Activated T-helper 1 cell treated with anti-CD3 and anti-CD28 coated beads, Interleukin-2, amount 50 U/mL, for 16 hours (primary cell): Measurements from ENCODE around the gene CPEB4.

ENCODE experiments used
- DNase-seq, 2 donors: peaks; one replicate each; pipeline ENCODE4 v3.0.0-alpha.2; 2020; ENCODE audit warnings: low read depth in 1 of 2, low spot score in 1 of 2

Gene CPEB4

GRCh38 chr5:173911623-173912022, 23.5 kb downstream of the CPEB4 start:
- DNase-seq, result no peak

- DNase-seq, result no peak
Measured at GRCh38 chr5:173913686-173914321, 25.7 kb downstream of the CPEB4 start.

GRCh38 chr5:173915310-173916014, 27.3 kb downstream of the CPEB4 start:
- DNase-seq, result no peak

GRCh38 chr5:173916233-173916632, 28.1 kb downstream of the CPEB4 start:
- DNase-seq, result no peak

- peak; percentile 25 to 28 for DNase-seq
Measured at GRCh38 chr5:173917788-173918786, 29.9 kb downstream of the CPEB4 start.

GRCh38 chr5:173919443-173919842, 31.3 kb downstream of the CPEB4 start:
- no peak for DNase-seq

GRCh38 chr5:173920024-173920753, 32.0 kb downstream of the CPEB4 start:
- no peak for DNase-seq

GRCh38 chr5:173920866-173921555, 32.9 kb downstream of the CPEB4 start:
- DNase-seq, result no peak

- DNase-seq, result no peak
Measured at GRCh38 chr5:173922527-173922926, 34.4 kb downstream of the CPEB4 start.

GRCh38 chr5:173923218-173924095, 35.3 kb downstream of the CPEB4 start:
- DNase-seq, result no peak

GRCh38 chr5:173924899-173925298, 36.8 kb downstream of the CPEB4 start:
- DNase-seq, result no peak

GRCh38 chr5:173925449-173926071, 37.4 kb downstream of the CPEB4 start:
- DNase-seq, result peak; percentile 6 to 12

GRCh38 chr5:173926359-173926758, 38.2 kb downstream of the CPEB4 start:
- no peak for DNase-seq

GRCh38 chr5:173928871-173929574, 40.9 kb downstream of the CPEB4 start:
- DNase-seq, result no peak

GRCh38 chr5:173932695-173933139, 44.6 kb downstream of the CPEB4 start:
- no peak for DNase-seq

- DNase-seq, result no peak
Measured at GRCh38 chr5:173933901-173934300, 45.8 kb downstream of the CPEB4 start.

- DNase-seq, result no peak
Measured at GRCh38 chr5:173935396-173935795, 47.2 kb downstream of the CPEB4 start.

- DNase-seq, result no peak
Measured at GRCh38 chr5:173940269-173940668, 52.1 kb downstream of the CPEB4 start.
